Mammary epithelial cell (primary cell): ENCODE results near the gene EXOC8.

ENCODE experiments used
- CTCF ChIP-seq, 2 donors: IDR thresholded peaks in 1 of 2; conservative IDR thresholded peaks in 1 of 2; 2 replicates each; pipeline ENCODE4 v1.5.1; 2011 to 2012; ENCODE audit warnings: inconsistent platforms in 2 of 2, low read length in 2 of 2, mild to moderate bottlenecking in 2 of 2, control low read depth in 1 of 2, low read depth in 1 of 2; ENCODE audit not compliant: insufficient read depth in 1 of 2; ENCODE audit errors: extremely low read depth in 1 of 2
- EZH2 ChIP-seq: IDR thresholded peaks from 2 replicates; pipeline ENCODE4 v1.6.1; 2012; ENCODE audit warnings: low read length, inconsistent platforms, borderline replicate concordance

DNA sequence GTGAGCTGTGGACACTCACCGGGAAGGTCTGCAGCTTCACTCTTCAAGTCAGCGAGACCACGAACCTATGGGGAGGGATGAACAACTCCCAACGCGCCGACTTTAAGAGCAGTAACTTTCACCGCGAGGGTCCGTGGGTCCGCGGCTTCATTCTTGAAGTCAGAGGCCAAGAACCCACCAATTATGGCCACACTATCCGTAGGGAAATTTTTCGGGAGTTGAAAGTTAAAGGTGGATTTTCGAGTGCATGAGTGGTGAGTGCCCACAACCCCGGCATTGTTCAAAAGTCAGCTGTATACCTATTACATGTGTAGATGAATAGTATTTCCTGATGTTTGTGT lies 19.7 kb downstream of the EXOC8 start:
- no peak for TF ChIP-seq CTCF (conservative IDR thresholded peaks at IDR 0.05 in 1 of 2, IDR thresholded peaks at IDR 0.05 in 1 of 2; ENCODE audit: extremely low read depth in 1 of 2, insufficient read depth in 1 of 2, low read depth in 1 of 2, low read length in 2 of 2)
- TF ChIP-seq EZH2, result no peak
